Vagina (tissue), 2 donors: ENCODE results near the gene PNPLA1.

Experiments
- CTCF ChIP-seq, 3 experiments: fragments of 450-650 bp in 2 of 3; fragments of 200-600 bp in 1 of 3; sonication (generic) in 1 of 3; IDR thresholded peaks; one replicate each; pipeline ENCODE4 v1.5.1; 2017 to 2019; ENCODE audit warnings: antibody characterized with exemption in 3 of 3, mild to moderate bottlenecking in 2 of 3, moderate library complexity in 2 of 3
- POLR2A ChIP-seq, 2 donors: fragments of 450-650 bp; IDR thresholded peaks; one replicate each; pipeline ENCODE4 v1.6.1; 2017; ENCODE audit warnings: antibody characterized with exemption in 2 of 2, mild to moderate bottlenecking in 2 of 2, moderate library complexity in 2 of 2

- TF ChIP-seq CTCF (IDR thresholded peaks at IDR 0.05) (no peak), POLR2A (IDR thresholded peaks at IDR 0.05) (no peak)
Observed at GRCh38 chr6:36324715-36325114, 54.9 kb downstream of the PNPLA1 start.
